KG1 (cell line): ENCODE data around the gene PIGH.
"Not testable (repeated sequence)": the region's sequence is repeated elsewhere in the genome, so short reads cannot be mapped to it uniquely, and the experiment has no call there.

Experiments used
- DNase-seq: peaks from one replicate; lab custom pipeline; 2025; lab: John Stamatoyannopoulos, UW

Gene PIGH

GRCh38 chr14:67551123-67551522, 48.9 kb downstream of the PIGH start:
- DNase-seq, result no peak

- DNase-seq, result no peak
These were observed 50.3 kb downstream of the PIGH start for GRCh38 chr14:67549734-67550133.

- DNase-seq, result no peak
These were observed 52.8 kb downstream of the PIGH start for GRCh38 chr14:67547224-67547780.

GRCh38 chr14:67544590-67544989, 55.5 kb downstream of the PIGH start:
- no peak for DNase-seq

GRCh38 chr14:67542620-67543019, 57.4 kb downstream of the PIGH start:
- not testable (repeated sequence) for DNase-seq

GRCh38 chr14:67541448-67542387, 58.4 kb downstream of the PIGH start:
- no peak for DNase-seq
